ENCODE data around the gene PCDH19. TPM values are rescaled to one million over a fixed set of nuclear protein-coding genes. Genes with fewer than 3 reads are reported as not detected.

PCDH19 gene
- total RNA-seq, 1 donor from 2014 or later = 11.0 TPM

DNA sequence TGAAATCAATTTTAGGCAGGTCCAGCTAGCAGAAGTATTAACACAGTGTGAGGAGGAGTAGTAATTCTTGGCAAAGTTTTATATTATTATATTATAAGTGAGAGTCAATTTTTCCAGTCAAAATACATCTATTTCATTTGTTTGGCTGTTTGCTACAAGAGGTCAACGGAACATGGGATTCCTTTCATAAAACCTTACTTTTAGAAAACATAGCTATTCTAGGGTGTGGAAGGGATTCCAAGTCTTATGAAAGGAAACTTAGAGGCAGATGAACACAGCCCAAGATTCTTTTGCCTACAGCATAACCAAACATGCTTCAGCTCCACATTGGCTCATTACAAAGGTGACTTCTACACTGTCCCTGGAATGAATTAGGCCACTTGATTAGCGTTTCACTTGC lies 29.9 kb upstream of the PCDH19 start:
- Histone ChIP-seq H3K4me1 (no peaks in the 10 kb centered on the region), H3K36me3 (no peaks in the 10 kb centered on the region), H3K4me3 (no peak overlapping the region), H3K27ac (no peak overlapping the region), H3K9me3 (no peaks in the 10 kb centered on the region), H3K27me3 (no peaks in the 10 kb centered on the region)
- TF ChIP-seq, protein P1, sequence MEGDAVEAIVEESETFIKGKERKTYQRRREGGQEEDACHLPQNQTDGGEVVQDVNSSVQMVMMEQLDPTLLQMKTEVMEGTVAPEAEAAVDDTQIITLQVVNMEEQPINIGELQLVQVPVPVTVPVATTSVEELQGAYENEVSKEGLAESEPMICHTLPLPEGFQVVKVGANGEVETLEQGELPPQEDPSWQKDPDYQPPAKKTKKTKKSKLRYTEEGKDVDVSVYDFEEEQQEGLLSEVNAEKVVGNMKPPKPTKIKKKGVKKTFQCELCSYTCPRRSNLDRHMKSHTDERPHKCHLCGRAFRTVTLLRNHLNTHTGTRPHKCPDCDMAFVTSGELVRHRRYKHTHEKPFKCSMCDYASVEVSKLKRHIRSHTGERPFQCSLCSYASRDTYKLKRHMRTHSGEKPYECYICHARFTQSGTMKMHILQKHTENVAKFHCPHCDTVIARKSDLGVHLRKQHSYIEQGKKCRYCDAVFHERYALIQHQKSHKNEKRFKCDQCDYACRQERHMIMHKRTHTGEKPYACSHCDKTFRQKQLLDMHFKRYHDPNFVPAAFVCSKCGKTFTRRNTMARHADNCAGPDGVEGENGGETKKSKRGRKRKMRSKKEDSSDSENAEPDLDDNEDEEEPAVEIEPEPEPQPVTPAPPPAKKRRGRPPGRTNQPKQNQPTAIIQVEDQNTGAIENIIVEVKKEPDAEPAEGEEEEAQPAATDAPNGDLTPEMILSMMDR (IDR thresholded peaks at IDR 0.05) = no peak
- intact Hi-C loops (cut with DNase I) = no loop called here
- no peak for DNase-seq (ENCODE audit: low spot score in 2 of 2)

- TF ChIP-seq, protein P1 (IDR thresholded peaks at IDR 0.05) = no peak
- Histone ChIP-seq H3K9me3 (no peaks in the 10 kb centered on the region), H3K4me3 (no peak overlapping the region), H3K4me1 (no peaks in the 10 kb centered on the region), H3K36me3 (no peaks in the 10 kb centered on the region), H3K27me3 (no peaks in the 10 kb centered on the region), H3K27ac (no peak overlapping the region)
- intact Hi-C loops (cut with DNase I) = no loop called here
- DNase-seq (ENCODE audit: low spot score in 2 of 2) = no peak
These were observed 25.7 kb upstream of the PCDH19 start for GRCh38 chrX:100435726-100436125.

GRCh38 chrX:100424012-100424411 lies 13.9 kb upstream of the PCDH19 start:
- intact Hi-C loops (cut with DNase I) = no loop called here

GRCh38 chrX:100418556-100418955 lies 8.5 kb upstream of the PCDH19 start:
- no peaks in the 10 kb centered on the region for H3K9me3 ChIP-seq
- TF ChIP-seq, protein P1 (IDR thresholded peaks at IDR 0.05) = no peak

More at GRCh38 chrX:100424012-100424411, 13.9 kb upstream of the PCDH19 start:
- TF ChIP-seq, protein P1 (IDR thresholded peaks at IDR 0.05) = no peak
- Histone ChIP-seq H3K27ac (no peak overlapping the region), H3K36me3 (no peaks in the 10 kb centered on the region), H3K4me1 (no peaks in the 10 kb centered on the region), H3K27me3 (no peaks in the 10 kb centered on the region), H3K4me3 (no peak overlapping the region), H3K9me3 (no peaks in the 10 kb centered on the region)
- DNase-seq (ENCODE audit: low spot score in 2 of 2) = no peak

GRCh38 chrX:100417681-100418080 lies 7.6 kb upstream of the PCDH19 start:
- no peaks in the 10 kb centered on the region for H3K4me1 ChIP-seq
- H3K4me3 ChIP-seq = no peak overlapping the region
- no peaks in the 10 kb centered on the region for H3K36me3 ChIP-seq
- no peak overlapping the region for H3K27ac ChIP-seq
- DNase-seq (ENCODE audit: low spot score in 2 of 2) = no peak
- H3K9me3 ChIP-seq = no peaks in the 10 kb centered on the region
- intact Hi-C loops (cut with DNase I) = no loop called here
- H3K27me3 ChIP-seq = no peaks in the 10 kb centered on the region
- TF ChIP-seq, protein P1 (IDR thresholded peaks at IDR 0.05) = no peak

More at GRCh38 chrX:100418556-100418955, 8.5 kb upstream of the PCDH19 start:
- Histone ChIP-seq H3K27ac (no peak overlapping the region), H3K36me3 (no peaks in the 10 kb centered on the region), H3K4me3 (no peak overlapping the region), H3K27me3 (no peaks in the 10 kb centered on the region), H3K4me1 (no peaks in the 10 kb centered on the region)
- intact Hi-C loops (cut with DNase I) = no loop called here
- DNase-seq (ENCODE audit: low spot score in 2 of 2) = no peak

DNA sequence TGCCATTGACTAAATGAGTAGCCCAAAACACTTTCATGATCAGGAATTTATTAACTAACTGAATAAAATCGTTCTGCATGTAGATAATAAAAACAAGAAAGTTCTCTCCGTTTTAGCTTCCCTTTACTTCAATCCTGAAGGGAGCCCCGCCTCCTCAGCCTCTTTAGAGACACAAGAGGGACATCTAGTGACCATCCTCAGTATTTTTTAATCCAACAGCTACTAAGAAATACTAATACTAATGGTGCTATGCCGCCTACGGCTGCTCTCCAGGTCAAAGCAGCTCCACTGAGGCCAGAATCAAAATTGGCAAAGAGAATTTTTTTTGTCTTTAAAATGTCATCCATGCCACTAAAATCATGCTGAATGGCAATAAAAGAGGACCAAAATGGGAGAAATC lies 3.2 kb upstream of the PCDH19 start:
- TF ChIP-seq, protein P1 (IDR thresholded peaks at IDR 0.05) = peak in 2 of 3 experiments; percentile 39 to 54
- H3K4me1 ChIP-seq = peaks cover 0 to 3% of the 10 kb centered on the region in 2 donors
- H3K27me3 ChIP-seq = no peaks in the 10 kb centered on the region
- no peaks in the 10 kb centered on the region for H3K9me3 ChIP-seq
- H3K36me3 ChIP-seq = no peaks in the 10 kb centered on the region
- H3K27ac ChIP-seq = no peak overlapping the region
- no peak for DNase-seq (ENCODE audit: low spot score in 2 of 2)
- intact Hi-C loops (cut with DNase I) = no loop called here
- H3K4me3 ChIP-seq = peak overlapping the region in 1 of 2 donors; percentile 16

Measured in ascending aorta (tissue), 2 donors.